Tibial artery (tissue), 4 donors: ENCODE results near the gene SORT1.
"Not testable (repeated sequence)": the region's sequence is repeated elsewhere in the genome, so short reads cannot be mapped to it uniquely, and the experiment has no call there.

Experiments used
- DNase-seq, 2 donors: peaks; one replicate each; pipeline ENCODE4 v3.0.0-alpha.2; 2019
- H3K27ac ChIP-seq, 2 donors: fragments of 200-600 bp; sonication (generic) in 1 of 2; 1 replicate in 1 of 2; 2 replicates in 1 of 2; pipeline ENCODE4 v1.5.1; 2018 to 2019; ENCODE audit warnings: mild to moderate bottlenecking in 1 of 2
- H3K27me3 ChIP-seq, 2 donors: fragments of 200-600 bp; sonication (generic) in 1 of 2; one replicate each; pipeline versions ENCODE4 v1.5.1 to v1.6.0; 2016 to 2019
- H3K36me3 ChIP-seq, 3 donors: fragments of 200-600 bp; sonication (generic) in 2 of 3; one replicate each; pipeline ENCODE4 v1.5.1; 2016 to 2019; ENCODE audit warnings: mild to moderate bottlenecking in 2 of 3
- H3K4me1 ChIP-seq, 4 donors: fragments of 200-600 bp; sonication (generic) in 2 of 4; 1 replicate in 3 of 4; 2 replicates in 1 of 4; pipeline ENCODE4 v1.5.1; 2016 to 2019
- H3K4me3 ChIP-seq, 2 donors: fragments of 200-600 bp; sonication (generic) in 1 of 2; 1 replicate in 1 of 2; 2 replicates in 1 of 2; pipeline ENCODE4 v1.5.1; 2018 to 2019; ENCODE audit warnings: mild to moderate bottlenecking in 2 of 2
- H3K9me3 ChIP-seq, 3 donors: fragments of 200-600 bp; sonication (generic) in 1 of 3; one replicate each; pipeline ENCODE4 v1.5.1; 2016 to 2019
- intact Hi-C: fragments of 100-400 bp; cut with DNase I; formaldehyde crosslinking; loops from one replicate; pipeline ENCODE4 v1.15.0; 2023; ENCODE audit warnings: low total_unique reads
- TF ChIP-seq, protein P1 (sequence below), 2 experiments: fragments of 200-600 bp in 1 of 2; fragments of 450-650 bp in 1 of 2; IDR thresholded peaks; one replicate each; pipeline ENCODE4 v1.5.1; 2017 to 2019; ENCODE audit warnings: antibody characterized with exemption in 2 of 2, mild to moderate bottlenecking in 1 of 2, moderate library complexity in 1 of 2

SORT1 gene

DNA sequence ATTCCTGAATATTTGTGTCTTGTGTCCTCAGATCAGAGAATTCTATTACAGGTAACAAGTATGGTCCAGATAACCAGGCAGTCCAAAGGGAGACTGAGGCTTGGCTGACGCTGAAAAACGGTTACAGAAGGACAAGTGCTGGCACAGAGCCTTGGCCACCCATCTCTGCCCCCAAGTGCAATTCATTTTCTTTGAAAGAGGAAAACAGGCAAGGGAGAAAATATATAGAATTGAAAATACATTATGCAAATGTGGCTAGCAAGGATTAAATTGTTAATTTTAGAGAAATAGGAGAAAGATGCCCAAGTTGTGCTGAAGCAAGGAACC, 1.2 kb downstream of the SORT1 start:
- Histone ChIP-seq H3K4me1 (peaks cover 0 to 56% (median 25%) of the 10 kb centered on the region in 4 donors), H3K36me3 (peaks cover 0 to 8% (median 3%) of the 10 kb centered on the region in 3 donors), H3K4me3 (peak overlapping the region; percentile 66 to 69), H3K27me3 (no peaks in the 10 kb centered on the region), H3K27ac (peak overlapping the region; percentile 82 to 87), H3K9me3 (no peaks in the 10 kb centered on the region)
- no peak for DNase-seq
- TF ChIP-seq, protein P1, sequence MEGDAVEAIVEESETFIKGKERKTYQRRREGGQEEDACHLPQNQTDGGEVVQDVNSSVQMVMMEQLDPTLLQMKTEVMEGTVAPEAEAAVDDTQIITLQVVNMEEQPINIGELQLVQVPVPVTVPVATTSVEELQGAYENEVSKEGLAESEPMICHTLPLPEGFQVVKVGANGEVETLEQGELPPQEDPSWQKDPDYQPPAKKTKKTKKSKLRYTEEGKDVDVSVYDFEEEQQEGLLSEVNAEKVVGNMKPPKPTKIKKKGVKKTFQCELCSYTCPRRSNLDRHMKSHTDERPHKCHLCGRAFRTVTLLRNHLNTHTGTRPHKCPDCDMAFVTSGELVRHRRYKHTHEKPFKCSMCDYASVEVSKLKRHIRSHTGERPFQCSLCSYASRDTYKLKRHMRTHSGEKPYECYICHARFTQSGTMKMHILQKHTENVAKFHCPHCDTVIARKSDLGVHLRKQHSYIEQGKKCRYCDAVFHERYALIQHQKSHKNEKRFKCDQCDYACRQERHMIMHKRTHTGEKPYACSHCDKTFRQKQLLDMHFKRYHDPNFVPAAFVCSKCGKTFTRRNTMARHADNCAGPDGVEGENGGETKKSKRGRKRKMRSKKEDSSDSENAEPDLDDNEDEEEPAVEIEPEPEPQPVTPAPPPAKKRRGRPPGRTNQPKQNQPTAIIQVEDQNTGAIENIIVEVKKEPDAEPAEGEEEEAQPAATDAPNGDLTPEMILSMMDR (IDR thresholded peaks at IDR 0.05) = no peak
- intact Hi-C loops = loop anchor here (5.0 kb wide), 1 partner anchor 44 kb away; no protein-coding TSS in a partner anchor

DNA sequence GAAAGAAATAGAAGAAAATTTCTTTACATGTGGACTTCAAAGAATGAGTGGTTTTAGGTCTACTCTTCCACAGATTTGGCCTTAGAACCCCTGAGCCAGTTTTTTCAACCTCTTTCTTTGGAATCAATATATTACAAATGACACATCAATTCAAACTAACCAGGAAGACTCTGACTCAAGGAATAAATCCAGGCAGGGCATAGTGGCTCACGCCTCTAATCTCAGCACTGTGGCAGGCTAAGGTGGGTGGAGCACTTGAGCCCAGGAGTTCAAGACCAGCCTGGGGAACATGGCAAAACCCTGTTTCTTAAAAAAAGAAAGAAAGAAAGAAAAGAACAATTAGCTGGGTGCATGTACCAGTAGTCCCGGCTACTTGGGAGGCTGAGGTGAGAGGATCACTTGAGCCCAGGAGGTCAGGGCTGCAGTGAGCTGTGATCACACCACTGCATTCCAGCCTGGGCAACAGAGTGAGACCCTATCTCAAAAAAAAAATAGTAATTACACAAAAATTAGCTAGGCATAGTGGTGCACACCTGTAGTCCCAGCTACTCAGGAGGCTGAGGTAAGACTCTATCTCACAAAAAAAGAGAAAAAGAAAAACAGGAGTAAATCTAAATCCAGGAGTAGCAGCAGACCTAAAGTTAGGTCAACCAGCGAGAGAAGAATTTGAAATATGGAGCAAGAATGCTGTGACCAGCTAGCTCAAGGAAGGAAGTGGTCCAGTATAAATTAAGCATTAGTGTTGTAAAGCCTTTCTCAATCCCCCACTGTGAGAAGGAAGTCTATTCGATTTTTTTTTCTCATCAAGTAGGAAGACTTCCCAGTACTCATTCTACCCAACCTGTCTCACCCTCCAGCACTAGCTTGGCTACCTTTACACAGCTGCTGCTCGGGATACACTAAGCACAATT, 1.9 kb downstream of the SORT1 start:
- no peaks in the 10 kb centered on the region for H3K27me3 ChIP-seq
- no peak for DNase-seq
- H3K9me3 ChIP-seq = no peaks in the 10 kb centered on the region
- intact Hi-C loops = loop anchor here (5.0 kb wide), 1 partner anchor 44 kb away; no protein-coding TSS in a partner anchor
- H3K4me3 ChIP-seq = peak overlapping the region; percentile 66 to 69
- H3K27ac ChIP-seq = peak overlapping the region; percentile 82 to 87
- H3K36me3 ChIP-seq = peaks cover 0 to 1% (median 0%) of the 10 kb centered on the region in 3 donors
- TF ChIP-seq, protein P1 (IDR thresholded peaks at IDR 0.05) = no peak
- peaks cover 0 to 60% (median 25%) of the 10 kb centered on the region in 4 donors for H3K4me1 ChIP-seq

DNA sequence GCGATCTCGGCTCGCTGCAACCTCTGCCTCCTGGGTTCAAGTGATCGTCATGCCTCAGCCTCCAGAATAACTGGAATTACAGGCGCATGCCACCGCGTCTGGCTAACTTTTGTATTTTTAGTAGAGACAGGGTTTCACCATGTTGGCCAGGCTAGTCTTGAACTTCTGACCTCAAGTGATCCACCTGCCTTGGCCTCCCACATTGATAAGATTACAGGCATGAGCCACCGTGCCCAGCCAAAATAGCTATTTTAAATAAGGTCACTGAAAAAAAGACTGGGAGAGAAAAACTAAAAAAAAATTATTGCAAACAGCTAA, 2.5 kb downstream of the SORT1 start:
- DNase-seq = not testable (repeated sequence)
- intact Hi-C loops = loop anchor here (5.0 kb wide), 1 partner anchor 43 kb away; no protein-coding TSS in a partner anchor

DNA sequence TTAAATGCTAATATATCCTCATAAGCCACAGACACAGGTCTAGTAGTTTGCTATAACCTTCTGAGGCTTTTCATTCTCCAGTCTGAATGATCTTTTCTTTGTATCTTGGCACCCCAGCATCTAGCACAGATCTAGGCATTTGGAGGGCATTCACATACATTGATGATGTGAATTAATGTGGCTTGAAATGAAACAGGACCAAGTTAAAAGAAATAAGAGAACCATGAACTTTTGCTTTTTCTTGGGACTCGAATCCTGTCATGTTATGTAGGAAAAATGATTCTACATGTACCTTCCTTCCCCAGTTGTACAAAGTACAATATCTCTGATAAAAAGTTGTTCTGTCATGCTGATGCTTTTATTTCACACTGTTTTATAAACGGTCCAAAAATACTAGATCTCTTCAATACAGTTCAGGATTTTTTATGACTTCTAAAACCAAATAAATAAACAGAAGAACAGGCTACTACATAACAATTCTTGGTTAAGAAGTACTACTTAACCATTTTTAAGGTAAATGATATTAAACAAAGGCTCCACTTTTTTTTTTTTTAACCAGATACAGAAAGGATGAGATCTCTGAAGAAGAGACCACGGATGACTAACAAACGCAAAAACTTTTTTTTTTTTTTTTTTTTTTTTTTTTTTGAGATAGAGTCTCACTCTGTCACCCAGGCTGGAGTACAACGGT, 3.0 kb downstream of the SORT1 start:
- Histone ChIP-seq H3K4me3 (peak overlapping the region; percentile 66 to 69), H3K4me1 (peaks cover 3 to 71% (median 31%) of the 10 kb centered on the region in 4 donors), H3K27me3 (no peaks in the 10 kb centered on the region), H3K9me3 (no peaks in the 10 kb centered on the region), H3K27ac (peak overlapping the region; percentile 82 to 87), H3K36me3 (no peaks in the 10 kb centered on the region)
- intact Hi-C loops = loop anchor here (5.0 kb wide), 1 partner anchor 42 kb away; no protein-coding TSS in a partner anchor
- TF ChIP-seq, protein P1 (IDR thresholded peaks at IDR 0.05) = no peak
- no peak for DNase-seq

More for the DNA sequence above, 2.5 kb downstream of the SORT1 start:
- H3K4me1 ChIP-seq = peaks cover 0 to 66% (median 27%) of the 10 kb centered on the region in 4 donors
- H3K9me3 ChIP-seq, H3K36me3 ChIP-seq, H3K27me3 ChIP-seq: not testable (repeated sequence)
- peak overlapping the region; percentile 66 to 69 for H3K4me3 ChIP-seq
- peak overlapping the region; percentile 82 to 87 for H3K27ac ChIP-seq

DNA sequence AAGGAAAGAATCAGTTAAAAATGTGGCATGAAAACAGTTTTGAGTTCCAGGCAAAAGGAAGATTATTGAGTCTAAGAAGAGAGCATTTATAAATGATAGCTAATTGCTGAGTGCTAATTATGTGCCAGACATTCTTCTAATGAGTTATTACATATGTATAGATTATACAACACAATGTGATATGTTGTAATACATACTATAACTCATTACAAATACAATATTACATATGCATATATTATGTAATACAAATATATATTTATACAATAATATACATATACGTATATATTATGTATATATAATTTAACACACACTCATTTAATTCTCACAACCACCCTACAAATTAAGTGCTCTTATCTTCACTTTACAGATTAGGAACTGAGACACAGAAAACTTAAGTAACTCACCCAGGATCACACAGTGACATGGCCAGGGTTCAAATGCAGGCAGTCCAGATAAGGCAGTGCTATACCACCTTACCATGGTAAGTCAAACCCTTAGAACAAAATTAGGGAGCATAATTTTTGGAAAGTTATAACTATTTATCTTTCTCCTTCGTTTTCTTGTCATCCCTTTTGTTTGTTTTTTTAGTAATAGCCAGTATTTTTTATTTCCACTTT, 4.0 kb downstream of the SORT1 start:
- H3K9me3 ChIP-seq = no peaks in the 10 kb centered on the region
- TF ChIP-seq, protein P1 (IDR thresholded peaks at IDR 0.05) = no peak
- H3K27me3 ChIP-seq = no peaks in the 10 kb centered on the region
- H3K27ac ChIP-seq = peak overlapping the region; percentile 82 to 87
- no peak for DNase-seq
- H3K4me1 ChIP-seq = peaks cover 3 to 76% (median 37%) of the 10 kb centered on the region in 4 donors
- peak overlapping the region; percentile 66 to 69 for H3K4me3 ChIP-seq
- intact Hi-C loops = no loop called here
- no peaks in the 10 kb centered on the region for H3K36me3 ChIP-seq
